ENCODE measurements around the gene C1orf159. TPM values are rescaled to one million over a fixed set of nuclear protein-coding genes. Genes with fewer than 3 reads are reported as not detected.

C1orf159 gene
- total and polyA plus RNA-seq, 9 of the 15 experiments (the other 6 are each of a cell fraction or from before 2014, with no cell fraction given): 0.28 to 54.9 (median 10.6) TPM

- Histone ChIP-seq H3K4me1 (replicated peaks in 1 of 2; ENCODE audit: control insufficient read depth in 2 of 2, insufficient read depth in 2 of 2, low read length in 2 of 2) (peaks cover 29 to 88% of the 10 kb centered on the region in 2 experiments), H3K36me3 (ENCODE audit: control insufficient read depth, insufficient read depth, low read length) (no peaks in the 10 kb centered on the region), H2AFZ (ENCODE audit: low read depth, low read length) (peak overlapping the region; percentile 64), H3K27me3 (ENCODE audit: control insufficient read depth in 2 of 2, insufficient read depth in 2 of 2, low read length in 2 of 2) (peaks cover 0 to 4% of the 10 kb centered on the region in 2 experiments; a peak in 1 of 5 replicates), H3K9me1 (ENCODE audit: control insufficient read depth, insufficient read depth, low read length) (peaks cover 4% of the 10 kb centered on the region), H3K9ac (ENCODE audit: insufficient read depth in 1 of 2, low read depth in 2 of 2, low read length in 2 of 2) (peak overlapping the region in 1 of 2 experiments; percentile 88; a peak in 2 of 4 replicates), H4K20me1 (replicated peaks; ENCODE audit: control insufficient read depth, insufficient read depth, low read length) (peaks cover 7% of the 10 kb centered on the region; the same call in 1 of the 2 replicates), H3K9me3 (replicated peaks; ENCODE audit: control insufficient read depth, insufficient read depth, low read depth, low read length) (no peaks in the 10 kb centered on the region), H3K4me3 (peak overlapping the region; percentile 48), H3K27ac (ENCODE audit: extremely low read depth, low read depth, low read length) (no peak overlapping the region), H3K79me2 (ENCODE audit: control insufficient read depth, insufficient read depth, low read length) (no peaks in the 10 kb centered on the region), H3K4me2 (ENCODE audit: insufficient read depth, low read length) (peak overlapping the region; percentile 60)
- DNase-seq (ENCODE audit: extremely low read depth in 1 of 4, low spot score in 3 of 4) (peak in 1 of 4 experiments; percentile 51), ATAC-seq (peak; percentile 6), FAIRE-seq (no peak)
- POLR2A ChIA-PET: interaction anchor here (0.6 to 0.7 kb wide), 3 partner anchors 11 to 136 kb away, joined by 3 read pairs; no protein-coding TSS in a partner anchor
- intact Hi-C loops (cut with micrococcal nuclease): no loop called here
- no TSS peak for BruUV-seq (replicated peaks)
- WGBS (ENCODE audit: insufficient coverage, low coverage, missing lambda C conversion rate): 2% methylated on average over 41 of the region's 55 CpGs
- in situ Hi-C loops (cut with MboI): loop anchor here (10.0 kb wide), 1 partner anchor 84 kb away; the partner anchor contains the start of gene PERM1
- CTCF ChIA-PET (ENCODE audit: low intra/inter-chr PET ratio): interaction anchor here (0.8 kb wide), 1 partner anchor 506 kb away, joined by 3 read pairs; the partner anchor contains the start of gene SSU72
- TF ChIP-seq AFF1 (IDR thresholded peaks at IDR 0.05; ENCODE audit: low read depth in 1 of 2, partially characterized antibody in 2 of 2) (no peak), ZNF436 (CRISPR knock-in tag; IDR thresholded peaks at IDR 0.05) (no peak), RB1 (IDR thresholded peaks at IDR 0.05; ENCODE audit: low read depth) (0 out of 2 replicates have a peak, but pooled peaks have one; percentile 36), E2F6 (IDR thresholded peaks at IDR 0.05; ENCODE audit: borderline replicate concordance in 1 of 2, extremely low read depth in 1 of 2, insufficient read depth in 1 of 2, insufficient read length in 1 of 2, low read depth in 1 of 2, low read length in 1 of 2, poor library complexity in 1 of 2, severe bottlenecking in 1 of 2) (peak in 1 of 2 experiments; percentile 11), NONO (IDR thresholded peaks at IDR 0.05; ENCODE audit: low read depth in 2 of 2, low read length in 1 of 2) (0 out of 4 replicates have a peak, but pooled peaks of 1 of the 2 experiments have one; percentile 30), GABPB1 (CRISPR knock-in tag; IDR thresholded peaks at IDR 0.05) (no peak), HMGN3 (IDR thresholded peaks at IDR 0.05; ENCODE audit: borderline replicate concordance, extremely low read depth, insufficient read length, low read depth, low read length) (peak; percentile 21), BACH1 (tag; IDR thresholded peaks at IDR 0.05) (no peak), GTF2F1 (IDR thresholded peaks at IDR 0.05; ENCODE audit: low read depth, low read length) (no peak), GTF2E2 (tag; IDR thresholded peaks at IDR 0.05) (no peak), FOXP1 (CRISPR knock-in tag; IDR thresholded peaks at IDR 0.05) (0 out of 2 replicates have a peak, but pooled peaks have one; percentile 57), ZNF3 (CRISPR knock-in tag; IDR thresholded peaks at IDR 0.05) (no peak), RBM25 (IDR thresholded peaks at IDR 0.05; ENCODE audit: low read depth, low read length, severe bottlenecking) (no peak)
These were observed 47.3 kb downstream of the C1orf159 start for GRCh38 chr1:1068517-1069055.
